ENCODE results near the gene RNF113A. TPM values are rescaled to one million over a fixed set of nuclear protein-coding genes. Genes with fewer than 3 reads are reported as not detected.
A peak's percentile ranks its signal among the peaks of the same experiment; 100 is the strongest.

Gene RNF113A
- total and polyA plus RNA-seq, 7 donors = 5.5 to 15.7 (median 9.7) TPM

DNA sequence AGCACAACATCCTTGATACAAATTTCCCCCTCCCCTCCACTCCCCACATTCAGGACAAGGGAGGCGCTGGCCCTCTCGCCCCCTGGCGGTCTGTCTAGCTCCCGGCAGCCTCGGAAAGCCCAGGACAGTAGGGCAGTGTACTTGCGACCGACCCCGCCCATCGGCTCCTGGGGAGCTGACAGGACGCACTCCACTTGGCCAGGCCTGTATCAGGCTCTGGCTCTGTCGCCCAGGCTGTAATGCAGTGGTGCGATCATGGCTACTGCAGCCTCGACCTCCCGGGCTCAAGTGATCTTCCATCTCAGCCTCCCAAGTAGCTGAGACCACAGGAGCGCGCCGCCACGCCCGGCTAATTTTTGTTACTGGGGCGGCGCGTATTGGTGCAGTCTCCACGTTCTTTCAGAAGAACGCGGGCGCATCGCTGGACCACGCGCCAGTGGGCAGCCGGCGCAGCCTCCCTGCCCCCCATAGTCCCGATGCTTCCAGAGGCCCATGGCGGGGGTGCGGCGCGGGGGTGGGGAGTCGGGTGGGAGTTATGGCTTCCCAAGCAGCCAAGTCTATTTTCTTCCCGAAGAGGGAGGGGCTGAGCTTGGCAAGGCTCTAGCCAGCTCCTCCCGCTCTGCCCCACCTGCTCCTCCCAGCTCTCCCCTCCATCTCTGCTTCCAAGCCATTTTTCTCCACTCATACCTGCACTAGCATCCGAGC, 16.3 kb upstream of the RNF113A start:
- peak in 3 of 4 donors; percentile 63 to 73 (median 66) for ATAC-seq
- H3K4me1 ChIP-seq = no peaks in the 10 kb centered on the region
- peak; percentile 60 to 68 for DNase-seq
- H3K36me3 ChIP-seq (ENCODE audit: insufficient read depth in 1 of 2, low read depth in 1 of 2) = no peaks in the 10 kb centered on the region
- H3K27ac ChIP-seq = no peak overlapping the region
- peaks cover 0 to 8% (median 0%) of the 10 kb centered on the region in 3 donors for H3K27me3 ChIP-seq (ENCODE audit: insufficient read depth in 3 of 3, low read length in 2 of 3)
- peak; percentile 21 for TF ChIP-seq CTCF (IDR thresholded peaks at IDR 0.05)
- intact Hi-C loops (cut with DNase I) = no loop called here
- H3K4me3 ChIP-seq = peak overlapping the region; percentile 44
- WGBS, 3 donors = 2 to 32% (median 9%) methylated on average over 20 to 40 of the region's 40 CpGs
- no peaks in the 10 kb centered on the region for H3K9me3 ChIP-seq

DNA sequence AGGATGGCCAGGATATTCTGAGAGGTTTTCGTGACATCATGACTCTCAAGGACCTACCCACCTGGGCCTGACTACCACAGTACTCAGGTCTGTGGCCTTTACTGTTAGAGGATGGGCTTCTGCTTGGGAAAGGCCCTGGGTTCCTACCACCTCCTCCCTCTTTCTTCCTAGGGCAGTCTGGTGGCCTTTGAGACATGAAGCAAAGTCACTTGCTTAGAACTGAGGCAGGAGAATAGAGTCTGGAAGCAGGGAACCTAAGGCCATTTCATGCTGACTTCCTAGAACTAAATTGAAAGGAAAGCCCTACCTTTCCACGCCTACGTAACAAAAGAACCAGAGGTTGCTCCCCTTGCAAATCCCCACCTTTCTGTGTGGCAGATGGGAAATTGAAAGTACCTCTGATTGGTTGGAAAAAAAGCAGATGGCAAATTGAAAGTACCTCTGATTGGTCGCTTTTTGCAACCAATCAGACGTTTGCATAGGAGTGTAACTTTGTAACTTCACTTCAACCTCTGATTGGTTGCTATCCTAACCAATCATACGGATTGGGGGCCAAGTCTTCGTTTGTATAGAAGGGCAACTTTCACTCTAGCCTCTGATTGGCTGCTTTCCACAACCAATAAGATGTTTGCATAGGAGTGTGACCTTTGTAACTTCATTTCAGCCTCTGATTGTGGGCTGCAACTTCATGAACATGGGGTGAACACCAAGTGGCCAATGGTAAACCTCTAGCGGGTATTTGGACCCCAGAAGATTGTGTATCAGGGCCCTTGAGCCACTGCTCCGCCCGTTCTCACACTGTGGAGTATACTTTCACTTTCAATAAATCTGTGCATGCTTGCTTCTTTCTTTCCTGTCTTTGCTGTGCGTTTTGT, 14.3 kb upstream of the RNF113A start:
- Histone ChIP-seq H3K4me1 (no peaks in the 10 kb centered on the region), H3K36me3 (ENCODE audit: insufficient read depth in 1 of 2, low read depth in 1 of 2) (no peaks in the 10 kb centered on the region), H3K9me3 (no peaks in the 10 kb centered on the region), H3K27me3 (ENCODE audit: insufficient read depth in 3 of 3, low read length in 2 of 3) (peaks cover 0 to 8% (median 0%) of the 10 kb centered on the region in 3 donors), H3K27ac (no peak overlapping the region), H3K4me3 (no peak overlapping the region)
- ATAC-seq (no peak), DNase-seq (no peak)
- intact Hi-C loops (cut with DNase I) = no loop called here
- TF ChIP-seq CTCF (IDR thresholded peaks at IDR 0.05) = no peak
- WGBS, 3 donors = 75 to 88% (median 79%) methylated on average over 11 of the region's 11 CpGs

- intact Hi-C loops (cut with DNase I) = no loop called here
- ATAC-seq = peak; percentile 57 to 91 (median 78)
These were observed 9.3 kb upstream of the RNF113A start for GRCh38 chrX:119880552-119881437.

More at GRCh38 chrX:119880552-119881437, 9.3 kb upstream of the RNF113A start:
- no peaks in the 10 kb centered on the region for H3K27me3 ChIP-seq (ENCODE audit: insufficient read depth in 3 of 3, low read length in 2 of 3)
- no peak overlapping the region for H3K4me3 ChIP-seq
- TF ChIP-seq CTCF (IDR thresholded peaks at IDR 0.05) = peak; percentile 46
- WGBS, 3 donors = 53 to 58% (median 58%) methylated on average over 9 to 11 of the region's 11 CpGs
- H3K4me1 ChIP-seq = no peaks in the 10 kb centered on the region
- no peak for DNase-seq
- no peak overlapping the region for H3K27ac ChIP-seq
- H3K36me3 ChIP-seq (ENCODE audit: insufficient read depth in 1 of 2, low read depth in 1 of 2) = peaks cover 0 to 25% of the 10 kb centered on the region in 2 donors
- H3K9me3 ChIP-seq = no peaks in the 10 kb centered on the region

Measured in psoas muscle (tissue), 8 donors.